ENCODE measurements around the gene SOX3.

SOX3 gene

DNA sequence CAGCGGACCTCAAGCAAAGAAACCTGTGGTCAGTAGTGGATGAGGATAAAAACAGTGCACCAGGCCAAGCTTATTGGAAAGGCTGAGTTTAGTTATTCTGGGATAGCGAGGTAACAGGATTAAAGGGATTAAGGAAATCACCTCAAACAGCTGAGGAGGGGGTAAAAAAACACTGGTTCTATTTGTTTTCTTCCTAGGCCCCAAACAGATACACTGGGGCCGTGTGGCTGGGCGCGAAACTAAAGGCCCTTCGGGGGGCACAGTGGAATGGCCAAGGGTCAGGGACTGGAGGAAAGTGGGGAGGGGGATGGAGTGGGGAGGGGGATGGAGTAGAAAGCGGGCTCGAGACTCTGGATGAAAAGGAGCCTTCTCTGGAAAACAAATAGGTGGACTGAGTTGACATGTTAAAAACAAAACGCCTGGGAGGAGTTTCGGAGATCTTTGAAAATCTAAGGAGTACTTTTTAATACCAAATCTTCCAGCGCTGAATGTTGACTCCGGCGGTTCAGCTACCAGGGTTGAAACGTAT, 2.9 kb downstream of the SOX3 start:
- peaks cover 36 to 72% (median 66%) of the 10 kb centered on the region in 5 donors for H3K27me3 ChIP-seq (ENCODE audit: control insufficient read depth in 5 of 5, insufficient read depth in 4 of 5, low read length in 5 of 5)
- H3K9ac ChIP-seq (ENCODE audit: low read length in 5 of 5) = no peak overlapping the region
- no peak overlapping the region for H3K27ac ChIP-seq (ENCODE audit: low read depth, low read length)
- peaks cover 0 to 3% (median 0%) of the 10 kb centered on the region in 5 donors for H3K9me3 ChIP-seq (ENCODE audit: control insufficient read depth in 5 of 5, low read length in 5 of 5)
- H3K36me3 ChIP-seq (ENCODE audit: control insufficient read depth in 5 of 5, insufficient read depth in 5 of 5, low read length in 5 of 5) = no peaks in the 10 kb centered on the region
- peaks cover 0 to 27% (median 7%) of the 10 kb centered on the region in 5 donors for H3K4me1 ChIP-seq (ENCODE audit: control insufficient read depth in 5 of 5, insufficient read depth in 5 of 5, low read length in 5 of 5)
- H3K4me3 ChIP-seq (ENCODE audit: low read depth in 1 of 5, low read length in 5 of 5) = no peak overlapping the region

DNA sequence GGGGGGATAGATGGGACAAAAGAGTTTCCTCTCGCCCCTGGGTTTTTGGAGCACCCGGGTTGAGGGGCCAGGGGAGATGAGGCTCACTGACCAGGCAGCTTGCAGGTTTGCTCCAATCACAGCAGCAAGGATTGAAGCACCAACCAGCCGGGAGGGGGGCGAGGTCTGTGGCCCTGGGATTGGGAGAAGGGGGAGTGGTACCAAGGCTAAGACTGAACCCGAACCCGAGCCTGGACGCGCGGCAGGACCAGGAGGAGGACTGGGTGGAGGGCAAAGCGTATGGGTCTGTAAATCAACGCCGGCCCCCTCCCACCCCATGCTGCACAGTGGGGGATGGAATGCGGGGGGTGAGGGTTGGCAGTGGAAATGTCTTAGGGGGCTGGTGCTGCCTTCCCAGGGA, 3.5 kb downstream of the SOX3 start:
- Histone ChIP-seq H3K27ac (ENCODE audit: low read depth, low read length) (no peak overlapping the region), H3K9ac (ENCODE audit: low read length in 5 of 5) (no peak overlapping the region), H3K4me3 (ENCODE audit: low read depth in 1 of 5, low read length in 5 of 5) (no peak overlapping the region), H3K9me3 (ENCODE audit: control insufficient read depth in 5 of 5, low read length in 5 of 5) (peaks cover 0 to 3% (median 0%) of the 10 kb centered on the region in 5 donors), H3K4me1 (ENCODE audit: control insufficient read depth in 5 of 5, insufficient read depth in 5 of 5, low read length in 5 of 5) (peaks cover 0 to 26% (median 7%) of the 10 kb centered on the region in 5 donors), H3K27me3 (ENCODE audit: control insufficient read depth in 5 of 5, insufficient read depth in 4 of 5, low read length in 5 of 5) (peaks cover 33 to 67% (median 62%) of the 10 kb centered on the region in 5 donors), H3K36me3 (ENCODE audit: control insufficient read depth in 5 of 5, insufficient read depth in 5 of 5, low read length in 5 of 5) (no peaks in the 10 kb centered on the region)

DNA sequence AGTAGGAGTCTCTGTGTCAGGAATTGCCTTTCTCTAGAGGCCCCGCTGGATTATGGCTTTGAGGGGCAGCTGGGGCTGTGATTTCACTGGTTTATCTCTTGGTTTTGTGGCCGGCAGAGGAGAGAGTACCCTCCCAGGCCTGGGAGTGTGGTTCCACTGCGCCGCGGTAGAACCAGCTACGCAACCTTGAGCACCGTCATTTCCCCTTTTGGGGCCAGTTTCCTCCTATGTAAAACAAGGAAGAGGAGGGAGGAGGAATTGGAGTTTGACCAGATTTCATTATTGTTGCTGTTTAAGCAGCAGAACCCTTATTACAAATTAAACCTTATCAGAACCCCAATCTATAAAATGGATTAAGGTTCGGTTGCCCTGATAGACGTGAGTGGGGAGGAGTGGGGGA, 4.4 kb downstream of the SOX3 start:
- H3K9ac ChIP-seq (ENCODE audit: low read length in 5 of 5) = no peak overlapping the region
- no peak overlapping the region for H3K27ac ChIP-seq (ENCODE audit: low read depth, low read length)

DNA sequence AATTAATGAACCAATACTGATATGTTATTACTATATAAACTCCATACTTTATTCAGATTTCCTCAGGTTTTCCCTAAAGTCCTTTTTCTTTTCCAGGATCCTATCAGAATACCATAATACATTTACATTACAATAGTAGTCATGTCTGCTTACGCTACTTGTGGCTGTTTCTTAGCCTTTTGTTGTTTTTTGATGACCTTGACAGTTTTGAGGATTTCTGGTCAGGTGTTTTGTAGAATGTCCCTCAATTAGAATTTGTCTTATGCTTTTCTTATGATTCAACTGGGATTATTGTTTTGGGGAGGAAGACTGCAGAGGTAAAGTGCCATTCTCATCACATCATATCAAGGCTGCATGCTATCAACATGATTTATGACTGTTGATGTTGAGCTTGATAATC, 9.1 kb downstream of the SOX3 start:
- Histone ChIP-seq H3K27ac (ENCODE audit: low read depth, low read length) (no peak overlapping the region), H3K9ac (ENCODE audit: low read length in 5 of 5) (no peak overlapping the region)

More for the DNA sequence above, 4.4 kb downstream of the SOX3 start:
- Histone ChIP-seq H3K9me3 (ENCODE audit: control insufficient read depth in 5 of 5, low read length in 5 of 5) (peaks cover 0 to 3% (median 0%) of the 10 kb centered on the region in 5 donors), H3K4me1 (ENCODE audit: control insufficient read depth in 5 of 5, insufficient read depth in 5 of 5, low read length in 5 of 5) (peaks cover 0 to 17% (median 7%) of the 10 kb centered on the region in 5 donors), H3K4me3 (ENCODE audit: low read depth in 1 of 5, low read length in 5 of 5) (no peak overlapping the region), H3K27me3 (ENCODE audit: control insufficient read depth in 5 of 5, insufficient read depth in 4 of 5, low read length in 5 of 5) (peaks cover 25 to 66% (median 56%) of the 10 kb centered on the region in 5 donors), H3K36me3 (ENCODE audit: control insufficient read depth in 5 of 5, insufficient read depth in 5 of 5, low read length in 5 of 5) (no peaks in the 10 kb centered on the region)

DNA sequence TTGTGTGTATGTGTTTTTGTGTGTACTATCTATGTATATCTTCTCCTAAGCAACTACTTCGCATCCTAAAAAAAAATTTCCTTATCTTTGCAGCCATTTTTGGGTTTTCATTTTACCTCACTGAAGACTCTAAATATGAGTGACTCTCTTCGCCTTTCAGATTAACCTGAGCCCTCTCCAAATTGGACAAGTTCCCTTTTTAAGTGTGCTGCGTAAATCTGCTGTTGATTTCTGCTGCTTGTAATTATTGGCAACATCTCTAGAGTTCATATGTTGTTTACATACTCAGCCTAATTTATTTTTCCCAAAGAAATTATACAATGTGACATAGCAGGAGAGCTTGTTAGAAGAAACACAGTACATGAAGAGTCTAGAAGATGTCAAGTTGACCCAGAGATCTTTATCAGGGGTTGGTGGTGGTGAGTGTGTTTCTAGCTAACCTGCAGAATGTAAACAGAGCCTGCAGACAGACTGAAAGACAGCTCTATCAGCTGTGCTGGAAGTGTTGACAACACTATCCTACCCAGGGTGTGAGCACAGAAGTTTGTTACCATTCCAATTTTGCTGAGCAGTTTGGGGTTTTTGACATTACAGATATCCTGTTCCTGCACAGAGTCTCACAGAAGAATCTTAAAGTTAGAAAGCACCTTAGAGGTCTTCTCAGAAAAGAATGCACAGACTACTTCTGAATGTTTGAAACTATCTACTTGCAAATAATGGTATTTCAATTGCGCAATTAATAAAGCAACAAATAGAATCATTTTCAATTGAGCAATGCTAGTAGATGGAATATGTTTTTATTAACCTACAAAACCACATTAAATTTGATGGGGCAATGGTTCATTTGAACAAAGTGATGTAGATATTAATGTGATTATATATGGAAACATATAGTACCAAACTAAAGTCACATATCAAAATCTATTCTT, 12.5 kb downstream of the SOX3 start:
- Histone ChIP-seq H3K9me3 (ENCODE audit: control insufficient read depth in 5 of 5, low read length in 5 of 5) (peaks cover 0 to 3% (median 0%) of the 10 kb centered on the region in 5 donors), H3K27me3 (ENCODE audit: control insufficient read depth in 5 of 5, insufficient read depth in 4 of 5, low read length in 5 of 5) (peaks cover 2 to 14% (median 11%) of the 10 kb centered on the region in 5 donors), H3K4me3 (ENCODE audit: low read depth in 1 of 5, low read length in 5 of 5) (no peak overlapping the region), H3K9ac (ENCODE audit: low read length in 5 of 5) (no peak overlapping the region), H3K4me1 (ENCODE audit: control insufficient read depth in 5 of 5, insufficient read depth in 5 of 5, low read length in 5 of 5) (no peaks in the 10 kb centered on the region), H3K36me3 (ENCODE audit: control insufficient read depth in 5 of 5, insufficient read depth in 5 of 5, low read length in 5 of 5) (no peaks in the 10 kb centered on the region), H3K27ac (ENCODE audit: low read depth, low read length) (no peak overlapping the region)

More for the DNA sequence above, 9.1 kb downstream of the SOX3 start:
- Histone ChIP-seq H3K9me3 (ENCODE audit: control insufficient read depth in 5 of 5, low read length in 5 of 5) (no peaks in the 10 kb centered on the region), H3K4me3 (ENCODE audit: low read depth in 1 of 5, low read length in 5 of 5) (no peak overlapping the region), H3K4me1 (ENCODE audit: control insufficient read depth in 5 of 5, insufficient read depth in 5 of 5, low read length in 5 of 5) (no peaks in the 10 kb centered on the region), H3K27me3 (ENCODE audit: control insufficient read depth in 5 of 5, insufficient read depth in 4 of 5, low read length in 5 of 5) (peaks cover 8 to 37% (median 36%) of the 10 kb centered on the region in 5 donors), H3K36me3 (ENCODE audit: control insufficient read depth in 5 of 5, insufficient read depth in 5 of 5, low read length in 5 of 5) (no peaks in the 10 kb centered on the region)

DNA sequence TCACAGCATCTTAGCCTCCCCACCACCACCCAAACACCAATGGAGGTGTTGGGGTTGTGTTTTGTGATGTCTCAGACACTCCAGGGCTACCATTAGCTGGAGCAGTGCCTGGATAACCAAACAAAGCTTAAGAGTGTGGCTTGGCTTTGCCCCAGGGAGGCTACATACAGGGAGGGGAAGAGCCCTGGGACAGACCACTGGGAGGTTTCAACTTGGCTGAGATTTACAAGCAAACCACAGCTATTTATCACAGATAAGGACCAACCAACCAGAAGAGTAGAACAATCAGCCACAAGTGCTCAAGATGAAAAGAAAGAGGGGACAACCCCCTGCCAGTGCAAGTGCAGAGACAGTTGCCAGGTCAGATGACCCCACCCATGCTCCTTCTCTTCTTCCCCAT, 24.1 kb downstream of the SOX3 start:
- Histone ChIP-seq H3K4me3 (ENCODE audit: low read depth in 1 of 5, low read length in 5 of 5) (no peak overlapping the region), H3K27ac (ENCODE audit: low read depth, low read length) (no peak overlapping the region), H3K9me3 (ENCODE audit: control insufficient read depth in 5 of 5, low read length in 5 of 5) (no peaks in the 10 kb centered on the region), H3K9ac (ENCODE audit: low read length in 5 of 5) (no peak overlapping the region), H3K36me3 (ENCODE audit: control insufficient read depth in 5 of 5, insufficient read depth in 5 of 5, low read length in 5 of 5) (no peaks in the 10 kb centered on the region), H3K27me3 (ENCODE audit: control insufficient read depth in 5 of 5, insufficient read depth in 4 of 5, low read length in 5 of 5) (peaks cover 4 to 11% (median 7%) of the 10 kb centered on the region in 5 donors), H3K4me1 (ENCODE audit: control insufficient read depth in 5 of 5, insufficient read depth in 5 of 5, low read length in 5 of 5) (no peaks in the 10 kb centered on the region)

DNA sequence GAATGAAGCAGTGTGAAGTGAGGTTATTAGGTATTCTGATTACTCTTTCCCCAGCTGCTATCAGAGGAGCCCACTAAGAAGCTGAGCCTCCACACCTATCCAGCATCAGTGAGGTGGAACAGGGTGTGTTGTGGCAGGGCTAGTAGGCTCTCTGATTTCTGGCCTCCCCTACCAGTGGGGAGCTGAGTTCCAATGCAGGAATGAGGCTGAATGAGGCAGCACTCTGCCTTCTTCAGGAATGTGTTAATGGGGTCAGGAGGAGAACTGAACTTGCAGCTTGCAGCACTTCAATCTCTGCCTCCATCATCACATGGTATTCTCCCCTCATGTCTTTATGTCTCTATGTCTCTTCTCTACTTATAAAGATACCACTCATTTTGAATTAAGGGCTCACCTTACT, 26.9 kb downstream of the SOX3 start:
- H3K27me3 ChIP-seq (ENCODE audit: control insufficient read depth in 5 of 5, insufficient read depth in 4 of 5, low read length in 5 of 5) = peaks cover 4 to 11% (median 7%) of the 10 kb centered on the region in 5 donors
- H3K9ac ChIP-seq (ENCODE audit: low read length in 5 of 5) = no peak overlapping the region
- H3K4me3 ChIP-seq (ENCODE audit: low read depth in 1 of 5, low read length in 5 of 5) = no peak overlapping the region
- no peak overlapping the region for H3K27ac ChIP-seq (ENCODE audit: low read depth, low read length)
- no peaks in the 10 kb centered on the region for H3K36me3 ChIP-seq (ENCODE audit: control insufficient read depth in 5 of 5, insufficient read depth in 5 of 5, low read length in 5 of 5)
- H3K9me3 ChIP-seq (ENCODE audit: control insufficient read depth in 5 of 5, low read length in 5 of 5) = peaks cover 0 to 10% (median 7%) of the 10 kb centered on the region in 5 donors
- no peaks in the 10 kb centered on the region for H3K4me1 ChIP-seq (ENCODE audit: control insufficient read depth in 5 of 5, insufficient read depth in 5 of 5, low read length in 5 of 5)

DNA sequence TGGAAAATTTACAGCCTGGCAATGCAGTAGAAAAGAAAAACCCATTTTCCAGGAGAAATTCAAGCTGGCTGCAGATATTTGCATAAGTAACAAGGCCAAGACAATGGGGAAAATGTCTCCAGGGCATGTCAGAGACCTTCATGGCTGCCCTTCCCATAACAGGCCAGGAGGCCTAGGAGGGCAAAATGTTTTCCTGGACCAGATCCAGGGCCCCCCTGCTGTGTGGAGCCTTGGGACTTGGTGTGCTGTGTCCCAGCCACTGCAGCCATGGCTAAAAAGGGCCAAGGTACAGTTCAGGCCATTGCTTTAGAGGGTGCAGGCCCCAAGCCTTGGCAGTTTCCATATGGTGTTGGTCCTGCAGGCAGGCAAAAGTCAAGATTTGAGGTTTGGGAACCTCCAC, 29.8 kb downstream of the SOX3 start:
- no peaks in the 10 kb centered on the region for H3K36me3 ChIP-seq (ENCODE audit: control insufficient read depth in 5 of 5, insufficient read depth in 5 of 5, low read length in 5 of 5)
- peaks cover 2 to 8% (median 4%) of the 10 kb centered on the region in 5 donors for H3K27me3 ChIP-seq (ENCODE audit: control insufficient read depth in 5 of 5, insufficient read depth in 4 of 5, low read length in 5 of 5)
- peaks cover 0 to 10% (median 7%) of the 10 kb centered on the region in 5 donors for H3K9me3 ChIP-seq (ENCODE audit: control insufficient read depth in 5 of 5, low read length in 5 of 5)
- H3K4me3 ChIP-seq (ENCODE audit: low read depth in 1 of 5, low read length in 5 of 5) = no peak overlapping the region
- no peak overlapping the region for H3K9ac ChIP-seq (ENCODE audit: low read length in 5 of 5)
- H3K27ac ChIP-seq (ENCODE audit: low read depth, low read length) = no peak overlapping the region
- no peaks in the 10 kb centered on the region for H3K4me1 ChIP-seq (ENCODE audit: control insufficient read depth in 5 of 5, insufficient read depth in 5 of 5, low read length in 5 of 5)

DNA sequence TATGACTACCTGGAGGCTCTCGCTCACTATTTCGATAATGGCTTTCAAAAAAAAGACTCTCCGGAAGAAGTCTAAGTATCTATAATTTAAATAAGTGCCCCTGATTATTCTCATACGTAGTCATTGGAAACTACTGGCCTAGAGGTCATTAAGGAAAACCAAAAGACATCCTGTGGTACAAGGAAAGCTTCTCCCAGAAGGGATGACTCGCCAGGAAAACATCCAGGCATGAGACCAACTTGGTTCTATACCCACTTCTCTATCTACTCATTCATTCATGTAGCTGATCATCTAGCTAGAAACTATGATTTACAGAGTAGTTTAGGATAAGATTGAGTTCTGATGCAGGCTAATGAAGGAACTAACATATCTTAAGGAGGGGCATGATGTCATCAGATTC, 37.7 kb downstream of the SOX3 start:
- no peaks in the 10 kb centered on the region for H3K36me3 ChIP-seq (ENCODE audit: control insufficient read depth in 5 of 5, insufficient read depth in 5 of 5, low read length in 5 of 5)
- no peak overlapping the region for H3K4me3 ChIP-seq (ENCODE audit: low read depth in 1 of 5, low read length in 5 of 5)
- no peak overlapping the region for H3K9ac ChIP-seq (ENCODE audit: low read length in 5 of 5)
- H3K27me3 ChIP-seq (ENCODE audit: control insufficient read depth in 5 of 5, insufficient read depth in 4 of 5, low read length in 5 of 5) = peaks cover 0 to 6% (median 0%) of the 10 kb centered on the region in 5 donors
- no peak overlapping the region for H3K27ac ChIP-seq (ENCODE audit: low read depth, low read length)
- H3K9me3 ChIP-seq (ENCODE audit: control insufficient read depth in 5 of 5, low read length in 5 of 5) = peaks cover 0 to 2% (median 0%) of the 10 kb centered on the region in 5 donors
- H3K4me1 ChIP-seq (ENCODE audit: control insufficient read depth in 5 of 5, insufficient read depth in 5 of 5, low read length in 5 of 5) = no peaks in the 10 kb centered on the region
